Measurements from ENCODE around the gene VPS37B.
A peak's percentile ranks its signal among the peaks of the same experiment; 100 is the strongest.

Gene VPS37B

GRCh38 chr12:122837306-122838265 is 58.3 kb downstream of the VPS37B start:
- DNase-seq, result peak; percentile 19

- DNase-seq, result peak; percentile 29
Measured at GRCh38 chr12:122836027-122836921, 59.6 kb downstream of the VPS37B start.

GRCh38 chr12:122835750-122836026 is 60.2 kb downstream of the VPS37B start:
- peak; percentile 29 for DNase-seq

- DNase-seq, result peak; percentile 46
Measured at GRCh38 chr12:122834921-122835749, 60.8 kb downstream of the VPS37B start, which contains the start of gene HIP1R. HIP1R (plus strand) TSS chr12:122835457; CDS start chr12:122835551, 94 bp downstream.

GRCh38 chr12:122834104-122834920 is 61.6 kb downstream of the VPS37B start:
- DNase-seq, result peak; percentile 38

- DNase-seq, result no peak
Measured at GRCh38 chr12:122830517-122831214, 65.3 kb downstream of the VPS37B start.

- no peak for DNase-seq
Measured at GRCh38 chr12:122827258-122827657, 68.7 kb downstream of the VPS37B start.

GRCh38 chr12:122825773-122826724 is 69.9 kb downstream of the VPS37B start:
- no peak for DNase-seq

GRCh38 chr12:122823429-122823828 is 72.5 kb downstream of the VPS37B start:
- DNase-seq, result no peak

- DNase-seq, result no peak
Measured at GRCh38 chr12:122820838-122821271, 75.1 kb downstream of the VPS37B start.

- DNase-seq, result no peak
Measured at GRCh38 chr12:122820138-122820537, 75.8 kb downstream of the VPS37B start.

- DNase-seq, result no peak
Measured at GRCh38 chr12:122819209-122819785, 76.6 kb downstream of the VPS37B start.

Measured in NCI-H774 (cell line).